MCF 10A (cell line): ENCODE results near the gene KLHL28. TPM values are rescaled to one million over a fixed set of nuclear protein-coding genes. Genes with fewer than 3 reads are reported as not detected.

Experiments
- BruUV-seq: library from RNA; stranded (reverse); fragments of 400-500 nt; replicated peaks from 2 replicates; lab custom pipeline; 2021; lab: Mats Ljungman, UMichigan
- CTCF ChIA-PET: fragments of 300-600 bp; sonication (Branson Sonifier 250); formaldehyde crosslinking; extraction: SDS; loops from one replicate; lab custom pipeline; 2021; ENCODE audit warnings: antibody characterized with exemption, inconsistent platforms; lab: Yijun Ruan, JAX
- POLR2A ChIA-PET: fragments of 300-600, 350-650 bp; sonication (Branson Sonifier 250); formaldehyde crosslinking; extraction: SDS; loops from one replicate; lab custom pipeline; 2020; ENCODE audit warnings: antibody characterized with exemption, inconsistent platforms; lab: Yijun Ruan, JAX
- DNase-seq: peaks from one replicate; pipeline ENCODE4 v3.0.0-alpha.2; 2018; ENCODE audit not compliant: unreplicated experiment
- H3K27ac Mint-ChIP-seq: one replicate; pipeline ENCODE4 v1.8.0; 2022; ENCODE audit warnings: mild to moderate bottlenecking, low read depth, mixed read lengths; ENCODE audit not compliant: unreplicated experiment
- H3K27me3 Mint-ChIP-seq: one replicate; pipeline ENCODE4 v1.8.0; 2022; ENCODE audit warnings: mixed read lengths; ENCODE audit not compliant: insufficient read depth, unreplicated experiment
- H3K36me3 Mint-ChIP-seq: one replicate; pipeline ENCODE4 v1.8.0; 2022; ENCODE audit warnings: mild to moderate bottlenecking, moderate library complexity, mixed read lengths; ENCODE audit not compliant: insufficient read depth, unreplicated experiment
- H3K4me1 Mint-ChIP-seq: one replicate; pipeline ENCODE4 v1.8.0; 2022; ENCODE audit warnings: mixed read lengths; ENCODE audit not compliant: insufficient read depth, unreplicated experiment
- H3K4me3 Mint-ChIP-seq: one replicate; pipeline ENCODE4 v1.8.0; 2022; ENCODE audit warnings: mild to moderate bottlenecking, moderate library complexity, mixed read lengths; ENCODE audit not compliant: unreplicated experiment
- H3K9me3 Mint-ChIP-seq: one replicate; pipeline ENCODE4 v1.8.0; 2022; ENCODE audit warnings: mixed read lengths; ENCODE audit not compliant: unreplicated experiment
- CTCF ChIP-seq: fragments of 200-600 bp; IDR thresholded peaks from one replicate; pipeline ENCODE4 v1.8.0; 2022; ENCODE audit warnings: antibody characterized with exemption, mild to moderate bottlenecking; ENCODE audit not compliant: unreplicated experiment
- intact Hi-C: fragments of 100-400 bp; cut with micrococcal nuclease; formaldehyde crosslinking; loops from 2 replicates; pipeline ENCODE4 v1.14.1; 2022
- total RNA-seq: library from RNA; stranded (reverse); gene quantifications from 2 replicates; pipeline ENCODE4 v1.2.3, GENCODE V29; 2022

The KLHL28 gene
- total RNA-seq, 1 experiment from 2014 or later = 11.2 TPM

DNA sequence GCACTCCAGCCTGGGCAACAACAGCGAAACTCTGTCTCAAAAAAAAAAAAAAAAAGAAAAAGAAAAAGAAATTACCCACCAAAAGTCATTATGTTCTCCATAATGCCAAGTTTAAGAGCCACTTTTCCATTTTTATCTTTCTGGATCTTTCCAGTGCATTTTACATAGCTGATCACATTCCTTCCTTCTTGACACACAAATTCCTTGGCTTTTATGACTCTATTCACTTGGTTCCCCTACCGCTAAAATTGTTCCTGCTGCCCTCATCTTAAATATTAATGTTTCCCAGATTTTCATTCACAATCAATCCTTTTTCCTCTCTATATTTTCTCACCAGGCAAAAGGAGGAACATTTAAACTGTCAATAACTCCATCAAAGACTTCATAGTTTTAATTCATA is 20.2 kb downstream of the KLHL28 start:
- Mint-ChIP-seq H3K36me3 (peaks cover 59% of the 10 kb centered on the region), H3K27me3 (no peaks in the 10 kb centered on the region), H3K4me3 (no peak overlapping the region), H3K4me1 (no peaks in the 10 kb centered on the region), H3K9me3 (no peaks in the 10 kb centered on the region), H3K27ac (no peak overlapping the region)
- BruUV-seq = no TSS peak
- CTCF ChIA-PET = interaction anchor here (1.4 kb wide), 1 partner anchor 28 kb away, joined by 6 read pairs; no protein-coding TSS in a partner anchor
- POLR2A ChIA-PET = no interaction called here
- DNase-seq = no peak
- no peak for TF ChIP-seq CTCF
- intact Hi-C loops = no loop called here

DNA sequence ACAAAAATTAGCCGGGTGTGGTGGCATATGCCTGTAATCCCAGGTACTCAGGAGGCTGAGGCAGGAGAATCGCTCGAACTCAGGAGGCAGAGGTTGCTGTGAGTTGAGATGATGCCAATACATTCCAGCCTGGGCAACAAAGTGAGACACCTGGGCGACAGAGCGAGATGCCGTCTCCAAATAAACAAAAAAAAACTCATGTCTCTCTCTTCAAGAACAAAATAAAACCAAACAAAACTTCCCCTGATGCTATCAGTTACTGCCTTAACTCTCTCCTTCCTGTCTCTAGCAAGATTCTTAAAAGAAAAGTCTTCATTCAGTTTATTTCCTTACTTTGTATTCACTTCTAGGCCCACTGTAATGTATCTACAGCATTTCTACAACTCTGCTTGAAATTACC is 20.8 kb downstream of the KLHL28 start:
- Mint-ChIP-seq H3K27me3 (no peaks in the 10 kb centered on the region), H3K36me3 (peaks cover 62% of the 10 kb centered on the region), H3K27ac (no peak overlapping the region), H3K4me3 (no peak overlapping the region), H3K9me3 (no peaks in the 10 kb centered on the region), H3K4me1 (no peaks in the 10 kb centered on the region)
- intact Hi-C loops = no loop called here
- no peak for TF ChIP-seq CTCF
- no TSS peak for BruUV-seq
- no peak for DNase-seq
- ChIA-PET CTCF (no interaction called here), POLR2A (no interaction called here)

DNA sequence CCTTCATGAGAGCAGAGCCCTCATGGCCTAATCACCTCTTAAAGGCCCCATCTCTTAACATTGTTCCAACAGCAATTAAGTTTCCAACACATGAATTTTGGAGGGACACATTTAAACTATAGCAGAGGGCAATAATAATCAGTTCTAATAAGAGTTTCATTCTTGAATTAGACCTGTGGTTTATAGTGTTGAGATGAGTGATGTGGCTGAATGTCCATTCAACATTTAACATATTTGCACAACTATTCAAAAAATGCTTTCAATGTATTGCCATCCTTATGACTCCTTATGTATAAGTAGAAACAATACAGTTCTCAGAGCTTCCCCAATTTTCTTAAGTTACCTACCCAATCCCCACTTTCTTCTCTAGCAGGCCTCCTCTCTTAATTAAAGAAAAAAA is 21.5 kb downstream of the KLHL28 start:
- ChIA-PET CTCF (no interaction called here), POLR2A (no interaction called here)
- TF ChIP-seq CTCF = no peak
- Mint-ChIP-seq H3K9me3 (no peaks in the 10 kb centered on the region), H3K27ac (no peak overlapping the region), H3K27me3 (no peaks in the 10 kb centered on the region), H3K4me1 (no peaks in the 10 kb centered on the region), H3K36me3 (peaks cover 56% of the 10 kb centered on the region), H3K4me3 (no peak overlapping the region)
- DNase-seq = no peak
- intact Hi-C loops = no loop called here
- no TSS peak for BruUV-seq

- H3K27ac Mint-ChIP-seq = no peak overlapping the region
- CTCF ChIA-PET = no interaction called here
- no peak for TF ChIP-seq CTCF
- H3K9me3 Mint-ChIP-seq = no peaks in the 10 kb centered on the region
- POLR2A ChIA-PET = no interaction called here
- H3K27me3 Mint-ChIP-seq = no peaks in the 10 kb centered on the region
- no TSS peak for BruUV-seq
- intact Hi-C loops = no loop called here
- no peak for DNase-seq
- no peaks in the 10 kb centered on the region for H3K4me1 Mint-ChIP-seq
- no peak overlapping the region for H3K4me3 Mint-ChIP-seq
- peaks cover 45% of the 10 kb centered on the region for H3K36me3 Mint-ChIP-seq
These were observed 24.2 kb downstream of the KLHL28 start for GRCh38 chr14:44937547-44937946.
